ENCODE data around the gene ASF1B. TPM values are rescaled to one million over a fixed set of nuclear protein-coding genes. Genes with fewer than 3 reads are reported as not detected.

Gene ASF1B
- total RNA-seq, 1 donor = 15.6 TPM

DNA sequence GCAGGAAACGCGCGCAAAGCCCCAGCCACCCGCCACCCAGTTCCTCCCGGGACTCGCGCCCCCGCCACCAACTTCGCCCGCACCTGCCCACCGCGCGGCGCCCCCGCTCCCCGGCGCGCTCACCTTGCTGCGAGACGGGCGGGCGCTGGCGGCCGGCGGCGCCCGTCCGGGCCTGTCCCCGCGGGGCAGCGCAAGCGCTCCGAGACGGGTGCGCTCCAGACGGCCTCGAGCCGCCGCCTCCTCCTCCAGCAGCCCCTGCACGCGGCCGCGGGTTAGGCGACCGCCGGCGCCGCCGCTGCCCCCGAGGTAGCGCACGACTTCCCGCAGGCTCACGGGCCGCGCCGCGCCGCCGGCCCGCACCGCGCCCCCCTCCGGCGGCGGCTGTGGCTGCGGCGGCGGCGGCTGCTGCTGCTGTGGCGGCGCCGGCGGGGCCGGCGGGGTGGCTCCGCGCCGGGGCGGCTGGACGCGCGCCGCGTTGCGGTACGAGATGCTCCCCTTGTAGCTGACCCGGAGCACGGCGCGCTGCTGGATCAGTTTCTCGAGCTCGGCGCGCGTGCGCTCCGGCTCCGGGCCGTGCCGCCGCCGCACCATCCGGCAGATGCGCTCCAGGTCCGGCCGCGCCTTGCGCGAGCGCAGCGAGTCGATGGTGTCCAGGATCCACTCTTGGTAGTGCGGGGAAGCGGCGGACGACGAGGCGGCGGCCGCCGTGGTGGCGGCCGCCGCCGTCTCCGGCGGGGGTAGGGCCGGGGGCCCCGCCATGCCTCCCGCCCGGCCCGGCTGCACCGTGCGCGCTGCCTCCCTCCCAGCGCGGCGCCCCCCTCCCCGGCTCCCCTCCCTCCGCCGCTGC lies 46.5 kb downstream of the ASF1B start:
- DNase-seq (ENCODE audit: low read depth in 2 of 3, low spot score in 2 of 3) = peak in 2 of 3 donors; percentile 49 to 54

- peak in 1 of 3 donors; percentile 25 for DNase-seq (ENCODE audit: low read depth in 2 of 3, low spot score in 2 of 3)
These were observed 47.1 kb downstream of the ASF1B start for GRCh38 chr19:14089412-14089661.

- no peak for DNase-seq (ENCODE audit: low read depth in 2 of 3, low spot score in 2 of 3)
These were observed 47.6 kb downstream of the ASF1B start for GRCh38 chr19:14088634-14089411.

- no peak for DNase-seq (ENCODE audit: low read depth in 2 of 3, low spot score in 2 of 3)
These were observed 50.3 kb downstream of the ASF1B start for GRCh38 chr19:14086098-14086497.

GRCh38 chr19:14085309-14085995 lies 50.9 kb downstream of the ASF1B start, which contains the start of gene C19orf67:
C19orf67 (minus strand) TSS chr19:14085783; CDS start chr19:14085627, 156 bp downstream.
- no peak for DNase-seq (ENCODE audit: low read depth in 2 of 3, low spot score in 2 of 3)

- DNase-seq (ENCODE audit: low read depth in 2 of 3, low spot score in 2 of 3) = no peak
These were observed 53.8 kb downstream of the ASF1B start for GRCh38 chr19:14082675-14082960.

DNA sequence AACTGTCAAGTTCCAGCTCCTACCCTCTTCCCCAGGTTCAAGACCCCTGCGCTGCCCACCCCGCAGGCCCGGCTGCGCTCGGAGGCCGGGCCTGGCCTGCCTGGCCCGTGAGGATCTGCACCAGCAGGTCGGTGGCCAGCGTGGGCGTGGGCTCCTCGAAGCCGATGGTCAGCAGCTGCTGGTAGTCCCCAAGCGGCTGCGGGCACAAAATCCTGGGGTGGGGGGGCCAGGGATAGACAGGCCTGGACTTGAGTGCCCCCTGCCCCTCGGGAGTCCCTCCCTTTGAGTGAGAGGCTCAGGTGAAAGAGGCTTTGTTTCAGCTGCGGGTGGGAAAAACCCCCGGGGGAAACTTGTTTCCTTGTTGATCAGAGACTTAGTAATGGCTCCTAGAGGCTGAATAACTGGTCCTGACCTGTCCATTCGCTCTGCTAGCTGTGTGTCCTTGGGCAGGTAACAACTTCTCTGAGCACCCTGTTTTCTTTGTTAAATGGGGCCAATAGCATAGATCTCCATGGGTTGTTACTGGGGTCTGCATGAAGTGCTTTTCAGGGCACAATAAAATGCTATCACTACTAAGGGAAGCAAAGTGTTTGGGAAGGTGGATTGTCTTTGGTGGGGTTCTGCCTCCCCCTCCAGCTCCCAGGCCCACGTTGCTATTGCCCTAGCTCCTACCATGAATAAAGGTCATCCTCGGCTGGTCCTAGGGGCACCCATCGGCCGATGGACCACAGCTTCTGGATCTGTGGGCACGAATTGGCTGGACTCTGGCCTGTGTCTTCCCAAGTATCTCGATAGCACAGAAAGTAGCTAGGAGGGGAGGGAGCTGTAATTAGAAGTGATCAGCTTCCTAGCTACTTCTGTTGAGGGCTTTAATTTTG lies 54.4 kb downstream of the ASF1B start:
- DNase-seq (ENCODE audit: low read depth in 2 of 3, low spot score in 2 of 3) = peak in 1 of 3 donors; percentile 20

- DNase-seq (ENCODE audit: low read depth in 2 of 3, low spot score in 2 of 3) = peak; percentile 98 to 99 (median 99)
These were observed 55.2 kb downstream of the ASF1B start for GRCh38 chr19:14080887-14081796.

- no peak for DNase-seq (ENCODE audit: low read depth in 2 of 3, low spot score in 2 of 3)
These were observed 58.0 kb downstream of the ASF1B start for GRCh38 chr19:14078411-14078810.

DNA sequence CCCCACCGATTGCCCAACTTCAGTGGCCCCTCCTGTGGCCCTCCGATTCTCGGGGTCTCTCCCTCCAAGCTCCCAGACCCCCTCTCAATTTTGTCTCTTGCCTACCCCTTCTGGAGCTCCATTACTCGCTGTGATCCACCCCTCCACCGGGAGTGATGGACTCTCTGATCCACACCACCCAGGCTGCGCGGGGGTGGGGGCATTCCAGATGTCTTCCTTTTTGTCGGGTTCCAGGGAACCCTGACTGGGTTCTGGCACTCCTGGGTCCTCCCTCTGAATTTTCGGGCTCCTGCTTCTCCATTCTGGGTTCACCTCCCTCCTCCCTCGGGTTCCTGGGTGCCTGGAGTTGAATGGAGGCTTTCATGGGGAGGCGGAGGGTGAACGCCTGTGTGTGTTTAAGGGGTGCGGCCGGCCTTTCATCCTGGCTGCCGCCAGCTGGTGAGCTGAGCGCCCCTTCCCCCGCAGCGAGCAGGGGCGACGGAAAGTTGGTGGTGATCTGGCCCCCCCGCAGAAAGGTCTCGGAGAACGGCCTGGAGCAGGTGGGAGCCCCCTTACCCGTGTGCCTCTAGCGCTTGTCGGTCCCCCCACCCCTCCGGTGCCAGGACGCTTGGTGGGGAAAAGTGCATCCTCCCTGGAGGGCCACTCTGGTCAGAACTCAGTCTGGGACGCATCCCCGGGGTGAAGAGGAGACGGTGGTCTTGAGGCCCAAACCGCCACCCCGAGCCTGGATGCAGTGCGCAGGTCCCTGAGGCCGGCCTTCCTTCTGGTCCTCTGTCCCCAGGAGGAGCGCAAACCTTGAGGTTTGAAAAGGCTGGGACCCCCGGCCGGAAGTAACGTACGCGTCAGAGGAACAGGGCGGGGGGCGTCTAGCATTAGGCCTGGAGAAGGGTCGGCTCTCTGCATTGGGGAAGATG lies 62.2 kb downstream of the ASF1B start:
- DNase-seq (ENCODE audit: low read depth in 2 of 3, low spot score in 2 of 3) = no peak

DNA sequence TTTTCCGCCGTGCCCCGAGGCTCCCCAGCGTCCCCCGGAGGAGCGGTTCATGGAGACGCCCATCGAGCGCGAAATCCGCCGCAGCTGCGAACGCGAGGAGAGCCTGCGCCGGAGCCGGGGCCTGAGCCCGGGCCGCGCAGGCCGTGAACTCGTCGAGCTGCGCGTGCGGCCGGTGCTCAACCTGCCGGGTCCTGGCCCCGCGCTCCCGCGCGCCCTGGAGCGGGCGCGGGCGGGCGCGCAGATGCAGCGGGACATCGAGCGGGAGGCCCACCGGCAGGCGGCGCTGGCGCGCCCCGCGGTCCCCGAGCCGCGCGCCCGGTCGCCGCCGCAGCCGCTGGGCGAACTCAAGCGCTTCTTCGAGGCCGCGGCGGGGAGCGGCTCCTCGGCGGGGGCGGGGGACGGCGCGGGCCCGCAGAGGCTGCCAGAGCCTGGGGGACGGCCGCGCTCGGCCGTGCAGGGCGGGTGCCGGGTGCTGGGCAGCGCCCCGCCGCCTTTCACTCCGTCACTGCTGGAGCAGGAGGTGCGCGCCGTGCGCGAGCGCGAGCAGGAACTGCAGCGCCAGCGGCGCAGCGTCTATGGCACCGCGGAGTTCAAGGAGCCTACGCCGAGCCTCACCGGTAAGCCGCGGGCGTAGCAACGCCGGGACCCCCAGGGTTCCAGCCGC lies 63.0 kb downstream of the ASF1B start:
- peak; percentile 68 to 79 (median 73) for DNase-seq (ENCODE audit: low read depth in 2 of 3, low spot score in 2 of 3)

DNA sequence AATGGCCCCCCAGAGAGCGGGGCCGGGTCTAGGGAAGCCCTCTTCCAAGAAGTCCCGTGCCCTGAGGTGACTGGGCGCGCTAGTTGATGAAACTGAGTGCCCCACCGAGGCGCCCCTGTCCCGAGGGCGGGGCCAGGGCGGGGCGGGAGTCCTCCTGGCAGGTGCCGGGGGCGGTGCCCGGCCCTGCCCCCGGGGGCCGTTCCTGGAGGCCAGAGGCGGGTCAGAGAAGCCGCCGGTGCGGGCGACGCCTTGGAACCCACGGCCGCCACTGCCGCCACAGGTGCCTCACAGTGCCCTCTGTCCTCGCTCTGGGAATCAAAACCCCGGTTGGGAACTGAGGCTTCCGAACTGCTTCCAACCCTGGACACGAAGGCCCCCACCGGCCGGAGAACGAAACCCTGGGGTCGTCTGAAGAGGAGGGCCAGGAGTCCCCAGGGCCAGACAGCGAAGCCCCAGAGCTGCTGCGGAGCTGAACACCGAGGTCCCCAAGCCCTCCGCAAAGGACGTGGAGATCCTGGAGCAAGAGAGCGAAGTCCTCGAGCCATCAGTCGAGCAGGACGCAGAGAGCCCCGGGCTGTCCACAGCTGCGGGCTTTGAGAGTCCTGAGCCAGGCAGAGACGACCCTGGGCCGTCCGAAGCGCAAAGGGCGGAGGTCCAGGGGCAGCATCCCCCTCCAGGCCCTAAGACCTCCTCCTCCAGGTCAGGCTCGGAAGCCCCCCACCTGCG lies 63.7 kb downstream of the ASF1B start, which contains the start of gene MISP3:
TSS of gene MISP3 (plus strand) at position 252 of the 726 bp plus-strand sequence. CDS start 524 bp downstream, outside the sequence.
- peak in 1 of 3 donors; percentile 57 for DNase-seq (ENCODE audit: low read depth in 2 of 3, low spot score in 2 of 3)

DNA sequence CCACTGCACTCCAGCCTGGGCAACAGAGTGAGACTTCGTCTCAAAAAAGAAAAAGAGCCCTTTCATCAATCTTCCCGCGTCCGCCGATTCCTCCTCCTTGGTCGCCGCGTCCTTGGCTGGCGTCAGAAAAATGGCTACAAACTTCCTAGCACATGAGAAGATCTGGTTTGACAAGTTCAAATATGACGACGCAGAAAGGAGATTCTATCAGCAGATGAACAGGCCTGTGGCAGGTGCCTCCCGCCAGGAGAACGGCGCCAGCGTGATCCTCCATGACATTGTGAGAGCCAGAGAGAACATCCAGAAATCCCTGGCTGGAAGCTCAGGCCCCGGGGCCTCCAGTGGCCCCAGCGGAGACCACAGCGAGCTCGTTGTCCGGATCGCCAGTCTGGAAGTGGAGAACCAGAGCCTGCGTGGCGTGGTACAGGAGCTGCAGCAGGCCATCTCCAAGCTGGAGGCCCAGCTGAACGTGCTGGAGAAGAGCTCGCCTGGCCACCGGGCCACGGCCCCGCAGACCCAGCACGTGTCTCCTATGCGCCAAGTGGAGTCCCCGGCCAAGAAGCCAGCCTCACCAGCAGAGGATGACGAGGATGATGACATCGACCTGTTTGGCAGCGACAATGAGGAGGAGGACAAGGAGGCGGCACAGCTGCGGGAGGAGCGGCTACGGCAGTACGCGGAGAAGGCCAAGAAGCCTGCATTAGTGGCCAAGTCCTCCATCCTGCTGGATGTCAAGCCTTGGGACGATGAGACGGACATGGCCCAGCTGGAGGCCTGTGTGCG lies 65.9 kb downstream of the ASF1B start:
- DNase-seq (ENCODE audit: low read depth in 2 of 3, low spot score in 2 of 3) = no peak
